Measurements from ENCODE around the gene SMIM36. TPM values are rescaled to one million over a fixed set of nuclear protein-coding genes. Genes with fewer than 3 reads are reported as not detected.

Gene SMIM36
- total RNA-seq, 1 experiment from 2014 or later: not detected

DNA sequence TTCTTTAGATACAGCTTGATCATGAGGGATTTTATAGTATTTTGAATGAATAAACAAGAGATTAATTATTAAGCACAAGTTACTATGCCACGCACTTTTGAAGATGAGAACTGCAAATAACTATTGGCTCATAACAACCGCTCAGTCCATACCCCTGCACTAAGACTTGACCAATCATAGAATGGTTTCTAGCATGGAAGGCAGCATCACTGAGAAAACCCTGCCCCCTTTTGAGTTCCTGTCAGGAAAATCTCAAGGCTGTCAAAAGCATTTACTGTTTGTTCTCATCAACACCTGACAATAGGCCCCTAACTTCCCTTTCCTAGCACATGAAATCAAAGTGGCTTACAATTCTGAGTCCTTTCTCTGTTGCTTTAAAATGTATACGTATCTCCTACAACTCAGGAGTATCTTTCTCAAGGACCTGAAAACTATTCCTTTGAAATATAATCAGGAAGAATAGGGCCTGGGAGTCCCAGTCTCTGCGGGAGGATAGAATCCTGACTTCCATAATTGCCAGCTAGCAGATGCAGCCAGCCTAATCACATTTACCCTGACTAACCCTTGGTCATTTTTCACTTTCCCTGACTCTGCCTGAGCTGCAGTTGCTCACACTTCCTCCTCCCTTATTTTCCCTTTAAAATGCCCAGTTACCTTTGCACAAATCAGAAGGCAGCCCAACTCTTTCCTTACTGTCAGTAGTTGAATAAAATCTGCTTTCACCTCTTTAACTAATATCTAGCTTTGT lies 80.5 kb downstream of the SMIM36 start:
- H3K27me3 Mint-ChIP-seq (ENCODE audit: unreplicated experiment): no peaks in the 10 kb centered on the region
- no peak for DNase-seq
- H3K9me3 Mint-ChIP-seq (ENCODE audit: low read depth, unreplicated experiment): no peaks in the 10 kb centered on the region
- no peak overlapping the region for H3K27ac Mint-ChIP-seq (ENCODE audit: unreplicated experiment)
- CTCF ChIA-PET: interaction anchor here (0.7 kb wide), 1 partner anchor 45 kb away, joined by 3 read pairs; no protein-coding TSS in a partner anchor
- TF ChIP-seq, protein P1, sequence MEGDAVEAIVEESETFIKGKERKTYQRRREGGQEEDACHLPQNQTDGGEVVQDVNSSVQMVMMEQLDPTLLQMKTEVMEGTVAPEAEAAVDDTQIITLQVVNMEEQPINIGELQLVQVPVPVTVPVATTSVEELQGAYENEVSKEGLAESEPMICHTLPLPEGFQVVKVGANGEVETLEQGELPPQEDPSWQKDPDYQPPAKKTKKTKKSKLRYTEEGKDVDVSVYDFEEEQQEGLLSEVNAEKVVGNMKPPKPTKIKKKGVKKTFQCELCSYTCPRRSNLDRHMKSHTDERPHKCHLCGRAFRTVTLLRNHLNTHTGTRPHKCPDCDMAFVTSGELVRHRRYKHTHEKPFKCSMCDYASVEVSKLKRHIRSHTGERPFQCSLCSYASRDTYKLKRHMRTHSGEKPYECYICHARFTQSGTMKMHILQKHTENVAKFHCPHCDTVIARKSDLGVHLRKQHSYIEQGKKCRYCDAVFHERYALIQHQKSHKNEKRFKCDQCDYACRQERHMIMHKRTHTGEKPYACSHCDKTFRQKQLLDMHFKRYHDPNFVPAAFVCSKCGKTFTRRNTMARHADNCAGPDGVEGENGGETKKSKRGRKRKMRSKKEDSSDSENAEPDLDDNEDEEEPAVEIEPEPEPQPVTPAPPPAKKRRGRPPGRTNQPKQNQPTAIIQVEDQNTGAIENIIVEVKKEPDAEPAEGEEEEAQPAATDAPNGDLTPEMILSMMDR (IDR thresholded peaks at IDR 0.05; ENCODE audit: unreplicated experiment): no peak
- intact Hi-C loops (cut with micrococcal nuclease; ENCODE audit: unreplicated experiment): loop anchor here (5.0 kb wide), 1 partner anchor 67 kb away; no protein-coding TSS in a partner anchor
- no peak overlapping the region for H3K4me3 Mint-ChIP-seq (ENCODE audit: low read depth, unreplicated experiment)
- BruUV-seq (replicated peaks): no TSS peak
- H3K4me1 Mint-ChIP-seq (ENCODE audit: low read depth, unreplicated experiment): peaks cover 42% of the 10 kb centered on the region
- no peaks in the 10 kb centered on the region for H3K36me3 Mint-ChIP-seq (ENCODE audit: insufficient read depth, unreplicated experiment)

DNA sequence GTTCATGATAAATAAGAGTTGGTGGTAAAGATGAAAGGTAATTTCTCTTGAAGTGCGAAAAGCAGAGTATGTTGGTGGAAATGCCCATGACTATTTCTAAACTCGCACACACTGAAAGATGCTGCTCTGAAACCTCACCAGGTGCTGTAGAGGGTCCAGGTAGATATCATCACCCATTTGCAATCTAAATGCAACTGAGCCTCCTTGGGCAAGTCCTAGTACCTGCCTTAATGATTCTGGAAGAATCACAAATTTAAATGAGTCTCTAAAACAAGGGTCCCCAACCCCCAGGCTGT lies 83.7 kb downstream of the SMIM36 start:
- Mint-ChIP-seq H3K27ac (ENCODE audit: unreplicated experiment) (no peak overlapping the region), H3K9me3 (ENCODE audit: low read depth, unreplicated experiment) (no peaks in the 10 kb centered on the region), H3K4me3 (ENCODE audit: low read depth, unreplicated experiment) (no peak overlapping the region), H3K36me3 (ENCODE audit: insufficient read depth, unreplicated experiment) (no peaks in the 10 kb centered on the region), H3K4me1 (ENCODE audit: low read depth, unreplicated experiment) (peaks cover 15% of the 10 kb centered on the region), H3K27me3 (ENCODE audit: unreplicated experiment) (no peaks in the 10 kb centered on the region)
- TF ChIP-seq, protein P1 (IDR thresholded peaks at IDR 0.05; ENCODE audit: unreplicated experiment): no peak
- DNase-seq: no peak
- CTCF ChIA-PET: no interaction called here
- no TSS peak for BruUV-seq (replicated peaks)
- intact Hi-C loops (cut with micrococcal nuclease; ENCODE audit: unreplicated experiment): no loop called here

DNA sequence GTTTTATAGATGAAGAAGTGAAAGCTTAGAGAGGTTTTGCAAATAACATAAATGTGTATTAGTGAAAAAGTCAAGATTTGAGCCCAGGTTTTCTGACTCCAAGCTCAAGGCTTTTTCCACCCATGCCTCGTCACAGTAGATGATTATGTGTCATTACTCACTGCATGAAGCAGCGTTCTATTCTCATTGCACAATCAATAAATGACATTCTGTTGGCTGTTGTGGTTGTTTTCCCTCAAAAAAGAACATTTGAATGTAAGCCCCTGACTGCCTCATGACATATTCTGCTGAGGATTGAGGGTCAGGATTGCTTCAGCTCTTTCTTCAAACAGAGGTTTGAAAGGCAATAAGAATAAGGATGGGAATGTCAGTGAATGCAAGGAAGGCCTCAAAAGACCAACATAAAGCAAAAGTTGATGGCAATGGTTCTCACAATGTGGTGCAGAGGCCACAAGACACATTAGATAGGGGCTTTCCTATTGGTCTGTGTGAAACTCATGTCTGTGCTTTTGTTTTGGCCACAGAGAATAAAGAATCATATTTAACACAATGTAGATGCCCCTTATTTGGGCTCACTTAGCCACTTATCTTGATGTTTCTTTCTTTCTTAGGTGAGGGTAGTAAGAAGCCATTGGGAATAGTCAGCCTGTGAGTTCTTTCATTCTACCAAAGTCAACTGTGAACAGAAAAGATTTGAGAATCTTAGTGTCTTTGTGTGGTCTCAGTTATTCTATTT lies 84.2 kb downstream of the SMIM36 start:
- TF ChIP-seq, protein P1 (IDR thresholded peaks at IDR 0.05; ENCODE audit: unreplicated experiment): no peak
- H3K27ac Mint-ChIP-seq (ENCODE audit: unreplicated experiment): no peak overlapping the region
- no peaks in the 10 kb centered on the region for H3K9me3 Mint-ChIP-seq (ENCODE audit: low read depth, unreplicated experiment)
- peaks cover 2% of the 10 kb centered on the region for H3K36me3 Mint-ChIP-seq (ENCODE audit: insufficient read depth, unreplicated experiment)
- H3K27me3 Mint-ChIP-seq (ENCODE audit: unreplicated experiment): no peaks in the 10 kb centered on the region
- no TSS peak for BruUV-seq (replicated peaks)
- intact Hi-C loops (cut with micrococcal nuclease; ENCODE audit: unreplicated experiment): no loop called here
- CTCF ChIA-PET: no interaction called here
- no peak overlapping the region for H3K4me3 Mint-ChIP-seq (ENCODE audit: low read depth, unreplicated experiment)
- peaks cover 11% of the 10 kb centered on the region for H3K4me1 Mint-ChIP-seq (ENCODE audit: low read depth, unreplicated experiment)
- no peak for DNase-seq

DNA sequence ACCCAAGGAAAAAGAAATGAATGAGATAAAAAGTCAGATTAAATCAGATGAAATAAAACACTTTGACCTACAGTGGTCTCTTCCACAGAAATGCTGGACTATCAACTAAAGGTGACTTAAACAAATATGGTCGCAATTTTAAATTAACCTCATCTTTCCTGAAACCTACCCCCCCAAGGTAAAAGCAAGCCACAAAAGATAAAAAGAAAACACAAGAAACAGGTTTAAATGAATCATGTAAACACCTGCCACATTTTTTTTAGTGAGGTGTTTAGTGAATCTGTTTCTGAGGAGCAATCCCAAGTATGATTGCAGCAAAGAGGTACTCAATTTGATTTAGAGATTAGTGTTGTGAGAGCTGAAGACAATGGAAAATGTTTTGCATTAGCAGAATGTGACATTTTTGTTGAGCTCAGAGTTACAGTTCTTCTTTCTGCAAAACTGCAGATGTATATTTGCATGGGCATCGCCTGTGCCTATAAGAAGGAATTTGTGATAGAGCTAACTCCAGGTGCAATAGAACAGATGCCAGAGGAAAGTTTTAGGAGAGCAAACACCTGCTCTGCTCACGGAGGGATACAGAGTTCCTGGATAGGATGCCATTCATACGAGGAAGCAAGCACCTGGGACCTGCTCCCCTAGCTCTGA lies 86.2 kb downstream of the SMIM36 start:
- Mint-ChIP-seq H3K27me3 (ENCODE audit: unreplicated experiment) (no peaks in the 10 kb centered on the region), H3K27ac (ENCODE audit: unreplicated experiment) (no peak overlapping the region), H3K36me3 (ENCODE audit: insufficient read depth, unreplicated experiment) (peaks cover 22% of the 10 kb centered on the region), H3K9me3 (ENCODE audit: low read depth, unreplicated experiment) (no peaks in the 10 kb centered on the region), H3K4me3 (ENCODE audit: low read depth, unreplicated experiment) (no peak overlapping the region), H3K4me1 (ENCODE audit: low read depth, unreplicated experiment) (peaks cover under 1% of the 10 kb centered on the region)
- no TSS peak for BruUV-seq (replicated peaks)
- CTCF ChIA-PET: no interaction called here
- intact Hi-C loops (cut with micrococcal nuclease; ENCODE audit: unreplicated experiment): no loop called here
- TF ChIP-seq, protein P1 (IDR thresholded peaks at IDR 0.05; ENCODE audit: unreplicated experiment): no peak
- DNase-seq: no peak
